Measurements from ENCODE around the gene STRN3. TPM values are rescaled to one million over a fixed set of nuclear protein-coding genes. Genes with fewer than 3 reads are reported as not detected.
A peak's percentile ranks its signal among the peaks of the same experiment; 100 is the strongest.
"Not testable (repeated sequence)": the region's sequence is repeated elsewhere in the genome, so short reads cannot be mapped to it uniquely, and the experiment has no call there.

Gene STRN3
- total RNA-seq, 1 experiment from 2014 or later = 29.6 TPM

DNA sequence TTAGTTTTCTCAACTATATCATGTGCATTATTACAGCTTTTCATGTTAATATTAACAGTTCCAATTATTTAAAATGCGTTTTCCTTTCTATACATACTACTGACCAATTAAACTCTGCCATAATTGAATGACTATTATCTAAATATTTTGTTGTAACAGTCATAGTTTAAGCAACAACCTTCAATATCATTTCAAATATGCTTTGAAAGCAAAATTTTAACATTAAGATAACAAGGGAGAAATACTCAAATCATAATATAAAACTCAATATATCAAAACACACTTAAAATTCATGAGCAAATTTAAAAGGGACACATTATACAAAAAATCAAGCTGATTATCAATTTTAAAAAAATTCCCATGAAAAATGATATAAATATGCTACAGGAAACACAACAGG is 111.4 kb downstream of the STRN3 start:
- no peak for DNase-seq (ENCODE audit: low read depth)

DNA sequence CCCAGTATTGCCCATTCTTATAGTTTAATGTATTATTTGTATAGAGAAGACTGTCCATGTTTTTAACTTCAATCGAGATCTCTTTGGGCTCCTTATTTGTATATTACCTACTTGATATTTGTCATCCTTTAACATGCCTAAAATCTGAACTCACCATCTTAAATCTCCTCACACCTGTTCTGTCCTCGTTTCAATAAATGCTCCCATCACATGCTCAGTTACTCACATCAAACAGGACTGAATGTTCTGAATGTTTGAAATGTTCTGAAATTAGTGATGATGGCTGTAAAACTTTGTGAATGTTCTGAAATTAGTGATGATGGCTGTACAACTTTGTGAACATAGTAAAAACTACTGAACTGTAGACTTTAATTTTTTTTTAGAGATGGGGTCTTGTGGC is 117.4 kb downstream of the STRN3 start:
- no peak for DNase-seq (ENCODE audit: low read depth)

DNA sequence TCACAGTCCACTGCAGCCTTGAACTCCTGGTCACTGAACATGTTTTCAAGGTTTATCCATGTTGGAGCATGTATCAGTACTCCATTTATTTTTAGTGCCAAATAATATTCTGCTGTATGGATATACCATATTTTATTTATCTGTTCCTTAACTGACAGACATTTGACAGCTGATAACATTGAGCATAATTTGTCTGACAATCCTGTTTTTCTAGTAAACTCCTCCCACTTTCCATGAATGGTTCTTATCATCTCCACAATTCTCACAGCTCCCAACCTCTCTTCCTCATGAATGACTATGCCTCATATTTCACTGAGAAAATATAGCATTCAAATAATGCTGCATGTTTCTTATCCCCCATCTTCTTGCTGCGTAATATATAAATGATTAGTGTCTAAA is 118.5 kb downstream of the STRN3 start:
- DNase-seq (ENCODE audit: low read depth) = no peak

DNA sequence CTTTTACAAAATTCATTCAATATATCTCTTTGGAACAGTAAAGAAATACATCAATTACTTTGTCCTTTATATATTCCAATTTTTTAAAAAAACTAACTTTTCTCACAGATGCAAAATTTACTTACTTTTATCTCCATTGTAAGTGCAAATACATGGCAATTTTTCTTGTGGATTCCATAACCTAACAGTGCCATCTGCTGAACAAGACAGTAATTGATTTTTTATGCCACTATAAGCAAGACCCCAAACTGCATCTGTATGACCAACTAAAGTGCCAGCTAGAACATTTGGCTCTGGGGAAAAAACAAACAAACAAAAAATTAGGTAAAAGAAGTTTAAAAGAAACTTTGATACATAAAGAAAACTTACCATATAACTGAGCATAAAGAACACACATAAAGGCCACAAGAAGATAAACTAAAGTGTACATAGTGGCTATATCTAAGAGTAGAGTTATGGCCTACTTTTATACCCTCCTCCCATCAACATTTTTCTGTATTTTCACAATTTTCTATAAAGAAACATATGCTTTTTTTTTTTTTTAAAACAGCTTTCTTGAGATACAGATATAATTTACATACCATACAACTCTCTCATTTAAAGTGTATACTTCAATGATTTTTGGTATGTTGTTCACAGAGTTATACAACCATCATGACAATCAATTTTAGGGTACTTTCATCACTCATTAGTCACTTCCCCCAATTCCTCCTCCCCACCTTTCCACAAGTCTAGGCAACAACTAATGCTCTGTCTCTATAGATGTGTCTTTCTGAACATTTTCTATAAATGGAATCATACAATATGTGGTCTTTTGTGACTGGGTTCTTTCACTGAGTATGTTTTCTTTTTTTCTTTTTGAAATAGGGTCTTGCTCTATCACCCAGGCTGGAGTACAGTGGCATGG is 119.2 kb downstream of the STRN3 start:
- DNase-seq (ENCODE audit: low read depth) = peak; percentile 11

DNA sequence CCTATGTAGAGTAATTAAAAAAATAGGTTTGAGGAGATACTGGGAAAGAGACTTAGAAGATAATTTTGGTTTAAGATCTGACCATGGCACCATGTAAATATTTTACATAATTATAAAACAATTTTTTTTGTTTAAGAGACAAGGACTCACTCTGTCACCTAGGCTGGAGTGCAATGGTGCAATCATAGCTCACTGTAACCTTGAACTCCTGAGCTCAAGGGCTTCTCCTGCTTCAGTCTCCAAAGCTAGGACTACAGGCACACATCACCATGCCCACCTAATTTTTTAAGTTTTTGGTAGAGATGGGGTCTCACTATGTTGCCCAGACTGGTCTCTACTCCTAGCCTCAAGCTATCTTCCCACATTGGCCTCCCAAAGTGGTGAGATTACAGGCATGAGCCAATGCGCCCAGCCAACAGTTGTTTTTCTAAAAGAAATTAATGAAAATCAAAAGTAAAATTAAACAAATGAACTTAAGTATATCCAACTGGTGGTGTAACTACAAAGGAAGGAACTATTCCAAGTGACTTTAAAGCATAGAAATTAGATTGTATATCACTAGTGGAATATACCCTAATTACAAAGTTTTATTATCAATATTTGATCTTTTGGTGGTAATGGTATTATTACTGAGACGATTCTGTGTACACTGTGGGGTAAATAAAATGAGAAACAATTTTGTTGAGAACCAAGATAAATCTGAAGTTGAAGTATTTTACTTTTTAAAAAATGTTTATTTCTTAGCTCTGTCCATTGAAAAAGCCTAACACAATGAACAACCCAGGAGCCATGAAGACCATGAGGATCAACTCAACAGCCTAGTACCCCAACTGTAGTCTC is 122.7 kb downstream of the STRN3 start:
- DNase-seq (ENCODE audit: low read depth) = no peak

DNA sequence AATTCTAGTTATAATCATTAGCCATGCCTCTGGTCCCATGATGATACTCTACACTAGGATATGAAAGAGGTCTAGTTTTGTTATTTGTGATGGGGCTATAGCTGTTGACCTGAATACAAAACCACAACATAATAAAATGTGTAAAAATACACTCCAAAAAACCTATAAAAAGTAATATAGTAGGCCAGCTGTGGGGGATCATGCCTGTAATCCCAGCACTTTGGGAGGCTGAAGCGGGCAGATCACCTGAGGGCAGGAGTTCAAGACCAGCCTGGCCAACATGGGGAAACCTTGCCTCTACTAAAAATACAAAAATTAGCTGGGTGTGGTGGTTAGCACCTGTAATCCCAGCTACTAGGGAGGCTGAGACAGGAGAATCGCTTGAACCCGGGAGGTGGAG is 129.1 kb downstream of the STRN3 start:
- not testable (repeated sequence) for DNase-seq (ENCODE audit: low read depth)

DNA sequence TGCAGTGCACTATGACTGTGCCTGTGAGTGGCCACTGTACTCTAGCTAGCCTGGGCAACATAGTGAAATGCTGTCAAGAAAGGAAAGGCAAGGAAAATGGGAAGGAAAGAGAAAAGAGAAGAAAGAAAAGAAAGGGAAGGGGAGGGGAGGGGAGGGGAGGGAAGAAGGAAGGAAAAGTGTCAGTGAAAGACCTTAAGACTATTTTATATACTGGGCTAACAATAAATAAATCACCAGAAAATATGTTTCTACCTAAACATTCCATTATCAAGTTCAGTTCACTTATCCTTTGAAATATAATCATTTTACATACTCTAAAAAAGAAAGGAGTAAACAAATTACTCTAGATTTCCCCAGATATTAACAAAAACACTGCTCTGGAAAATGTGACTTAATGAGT is 129.7 kb downstream of the STRN3 start:
- DNase-seq (ENCODE audit: low read depth) = no peak

DNA sequence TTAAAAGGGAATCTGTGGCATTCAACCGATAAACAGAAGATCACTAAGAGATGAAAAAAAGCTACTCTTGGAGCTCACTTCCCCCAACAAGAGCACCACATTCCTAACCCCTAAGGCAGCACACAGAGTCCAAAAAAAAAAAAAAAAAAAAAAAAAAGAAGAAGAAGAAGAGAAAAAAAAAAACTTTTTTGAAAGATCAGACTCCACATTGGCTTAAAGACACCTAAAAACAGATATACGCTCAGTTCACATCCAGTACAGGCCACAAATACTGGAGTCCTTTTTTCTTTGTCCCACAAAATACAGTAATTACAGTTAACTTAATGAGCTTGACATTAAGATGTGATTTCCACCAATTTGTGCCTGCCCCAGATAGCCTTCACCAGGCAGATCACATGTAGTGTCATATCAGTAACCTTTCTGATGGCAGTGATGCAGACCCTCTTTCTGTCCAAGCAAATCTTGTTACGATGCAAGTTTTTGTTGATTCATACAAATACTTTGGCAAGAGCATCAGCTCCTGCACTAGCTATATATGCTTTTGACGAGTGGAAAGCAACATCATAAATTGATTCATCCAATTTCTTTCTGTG is 131.2 kb downstream of the STRN3 start:
- DNase-seq (ENCODE audit: low read depth) = no peak

DNA sequence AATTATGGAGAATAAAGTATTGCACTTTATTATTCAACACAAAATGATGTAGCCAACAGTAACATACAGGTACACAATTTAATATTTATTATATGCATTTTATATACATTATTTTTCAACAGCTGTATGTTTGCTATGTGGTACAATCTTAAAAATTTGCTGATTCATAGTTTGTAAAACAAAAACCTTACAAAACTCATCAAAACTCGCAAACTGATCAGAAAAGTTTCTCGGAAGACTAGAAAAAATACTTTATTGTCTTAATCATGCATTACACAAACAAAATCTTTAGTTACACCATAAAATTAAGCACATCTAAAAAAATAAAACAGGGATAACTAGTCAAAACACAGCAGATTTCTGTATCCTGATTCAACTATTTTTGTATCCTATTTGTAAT is 132.4 kb downstream of the STRN3 start:
- DNase-seq (ENCODE audit: low read depth) = no peak

DNA sequence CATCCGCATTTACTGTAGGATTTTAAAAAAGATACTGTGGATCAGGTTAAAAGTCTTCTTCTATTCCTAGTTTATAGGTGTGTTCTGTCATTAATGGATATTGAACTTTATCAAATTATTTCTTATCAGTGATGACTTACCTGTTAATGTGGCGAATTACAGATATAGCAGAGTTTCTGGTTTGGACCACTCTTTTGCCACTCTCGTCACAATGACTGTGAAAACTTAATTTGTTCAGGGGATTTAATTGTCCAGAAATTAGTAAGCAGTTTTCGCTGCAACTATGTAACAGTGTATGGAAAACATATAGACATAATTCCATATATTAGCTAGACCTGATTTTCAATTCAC is 137.0 kb downstream of the STRN3 start:
- DNase-seq (ENCODE audit: low read depth) = no peak

DNA sequence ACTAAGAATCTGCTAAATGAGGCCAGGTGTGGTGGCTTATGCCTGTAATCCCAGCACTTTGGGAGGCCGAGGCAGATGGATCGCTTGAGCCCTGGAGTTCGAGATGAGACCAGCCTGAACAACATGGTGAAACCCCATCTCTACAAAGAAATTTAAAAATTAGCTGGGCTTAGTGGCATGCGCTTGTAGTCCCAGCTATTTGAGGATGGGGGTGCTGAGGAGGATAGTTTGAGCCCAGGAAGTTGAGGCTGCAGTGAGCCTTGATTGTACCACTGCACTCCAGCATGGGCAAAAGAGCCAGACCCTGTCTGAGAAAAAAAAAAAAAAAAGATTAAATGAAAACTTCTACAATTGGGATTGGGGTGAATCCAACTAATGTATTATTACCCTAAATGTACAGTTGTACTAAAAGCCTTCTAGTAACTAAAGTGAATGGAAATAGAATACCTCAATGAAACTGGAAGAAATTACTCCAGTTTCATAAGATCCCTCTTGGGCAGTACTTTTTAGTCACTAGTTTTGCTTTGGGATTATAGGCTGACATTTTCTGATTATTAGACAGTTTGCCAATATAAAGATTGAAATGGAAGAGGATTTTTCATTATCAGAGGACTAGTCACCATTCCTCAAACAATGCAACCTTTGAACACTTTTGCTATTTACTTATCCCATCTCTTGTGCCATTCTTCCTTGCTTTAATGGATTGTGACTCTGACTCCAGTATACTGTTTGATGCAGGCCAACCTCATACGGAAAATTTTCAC is 137.5 kb downstream of the STRN3 start:
- DNase-seq (ENCODE audit: low read depth) = no peak

DNA sequence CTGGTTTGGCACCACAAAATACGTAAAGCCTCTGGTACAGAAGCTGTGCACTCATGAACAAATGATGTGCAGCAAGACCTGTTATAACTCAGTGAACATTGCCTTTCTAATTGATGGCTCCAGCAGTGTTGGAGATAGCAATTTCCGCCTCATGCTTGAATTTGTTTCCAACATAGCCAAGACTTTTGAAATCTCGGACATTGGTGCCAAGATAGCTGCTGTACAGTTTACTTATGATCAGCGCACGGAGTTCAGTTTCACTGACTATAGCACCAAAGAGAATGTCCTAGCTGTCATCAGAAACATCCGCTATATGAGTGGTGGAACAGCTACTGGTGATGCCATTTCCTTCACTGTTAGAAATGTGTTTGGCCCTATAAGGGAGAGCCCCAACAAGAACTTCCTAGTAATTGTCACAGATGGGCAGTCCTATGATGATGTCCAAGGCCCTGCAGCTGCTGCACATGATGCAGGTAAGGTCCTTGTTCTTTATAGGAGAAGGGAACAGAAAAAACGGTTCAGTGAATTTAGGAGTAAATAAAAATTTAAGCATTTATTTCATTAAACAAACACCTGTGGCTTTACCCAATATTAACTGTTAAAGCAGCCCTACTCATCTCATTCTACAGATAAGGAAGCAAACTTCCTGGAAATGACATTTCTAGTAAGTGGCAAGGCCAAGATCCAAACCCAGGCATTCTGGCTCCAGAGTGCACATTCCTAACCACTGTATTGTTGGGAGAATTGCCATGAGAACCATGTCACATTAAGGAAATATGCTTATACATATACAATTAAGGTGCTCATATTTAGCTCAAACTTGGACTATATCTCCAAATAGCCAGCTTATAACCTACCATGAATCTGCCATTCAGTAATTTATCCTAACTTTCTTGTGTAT is 140.1 kb downstream of the STRN3 start:
- DNase-seq (ENCODE audit: low read depth) = no peak

DNA sequence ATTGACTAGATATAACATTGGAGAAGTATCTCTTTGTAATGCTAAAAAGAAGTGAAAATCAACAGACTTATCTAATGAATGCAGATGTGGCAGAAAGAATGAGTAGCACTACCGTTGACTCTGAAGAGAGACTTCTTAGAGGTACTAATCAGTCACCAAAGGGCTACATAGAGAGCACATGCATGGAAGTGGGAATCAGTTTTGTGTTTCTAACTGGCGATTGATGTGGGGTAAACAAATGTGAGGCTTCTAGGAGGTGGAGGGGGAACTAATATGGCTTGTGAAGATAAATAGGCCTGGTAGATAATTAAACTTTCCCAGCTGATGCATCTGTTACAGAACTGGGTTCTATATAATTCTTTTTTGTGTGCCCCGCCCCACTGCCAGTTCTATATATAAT is 141.3 kb downstream of the STRN3 start:
- DNase-seq (ENCODE audit: low read depth) = no peak

DNA sequence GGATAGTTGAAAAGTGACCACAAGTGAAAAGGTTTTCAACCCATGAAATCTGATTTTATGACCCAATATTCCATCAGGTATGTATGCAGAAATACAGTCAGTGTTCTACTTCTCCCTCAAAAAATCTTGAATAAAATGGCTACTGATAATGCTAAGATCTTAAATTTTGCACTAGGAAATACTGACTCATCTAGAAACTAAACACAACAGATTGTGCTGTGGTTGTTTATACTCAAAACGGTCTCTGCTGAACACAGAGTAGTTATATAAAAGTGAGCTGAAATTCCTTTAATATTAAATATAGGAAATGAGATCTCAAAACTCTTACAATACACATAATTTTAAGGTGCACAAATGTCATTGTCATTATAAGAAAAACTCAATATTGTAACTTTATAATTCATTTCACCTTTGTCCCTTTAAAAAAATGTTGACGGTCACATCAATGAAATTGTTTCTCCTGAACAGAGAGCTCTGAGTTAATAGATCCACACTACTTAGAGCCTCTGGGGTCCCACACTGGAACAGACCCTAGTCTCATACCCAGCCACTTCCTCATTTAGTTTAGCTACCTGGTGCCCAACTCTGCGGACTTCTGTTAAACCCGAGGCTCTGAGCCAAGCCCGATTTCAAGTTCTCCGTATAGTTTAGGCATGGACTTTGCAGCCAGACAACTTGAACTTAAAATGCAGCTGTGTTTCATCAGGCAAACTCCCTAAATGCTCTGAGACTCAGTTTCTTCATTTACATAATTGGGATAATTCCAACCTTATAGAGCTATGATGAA is 142.5 kb downstream of the STRN3 start:
- peak; percentile 7 for DNase-seq (ENCODE audit: low read depth)

DNA sequence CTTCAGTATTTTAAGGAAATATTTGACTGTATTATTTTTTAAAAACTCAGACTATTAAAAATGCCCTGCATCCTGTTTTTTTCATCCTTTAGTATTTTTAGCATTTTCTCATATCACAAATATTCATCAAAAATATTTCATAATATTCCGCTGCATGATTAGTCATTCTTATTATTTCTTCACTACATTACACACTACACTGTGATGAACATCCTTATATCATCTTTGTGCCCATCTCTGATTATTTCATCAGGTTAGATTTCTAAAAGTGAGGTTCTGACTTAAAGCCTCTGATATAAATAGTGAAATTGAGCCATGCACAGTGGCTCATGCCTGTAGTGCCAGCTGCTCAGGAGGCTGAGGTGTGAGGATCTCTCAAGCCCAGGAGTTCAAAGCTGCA is 143.7 kb downstream of the STRN3 start:
- DNase-seq (ENCODE audit: low read depth) = no peak

DNA sequence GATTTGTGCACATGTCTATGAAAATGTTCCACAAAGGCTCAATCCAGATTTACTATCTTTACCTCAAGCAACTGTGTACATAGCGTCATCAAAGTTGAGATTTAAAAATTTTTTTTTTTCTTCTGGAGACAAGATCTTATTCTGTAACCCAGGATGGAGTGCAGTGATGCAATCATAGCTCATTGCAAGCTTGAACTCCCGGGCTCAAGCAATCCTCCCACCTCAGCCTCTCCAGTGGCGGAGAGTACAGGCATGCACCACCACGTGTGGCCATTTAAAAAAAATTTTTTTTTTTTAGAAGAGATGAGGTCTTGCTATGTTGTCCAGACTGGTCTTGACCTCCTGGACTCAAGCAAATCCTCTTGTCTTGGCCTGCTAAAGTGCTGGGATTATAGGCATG is 149.5 kb downstream of the STRN3 start:
- no peak for DNase-seq (ENCODE audit: low read depth)

DNA sequence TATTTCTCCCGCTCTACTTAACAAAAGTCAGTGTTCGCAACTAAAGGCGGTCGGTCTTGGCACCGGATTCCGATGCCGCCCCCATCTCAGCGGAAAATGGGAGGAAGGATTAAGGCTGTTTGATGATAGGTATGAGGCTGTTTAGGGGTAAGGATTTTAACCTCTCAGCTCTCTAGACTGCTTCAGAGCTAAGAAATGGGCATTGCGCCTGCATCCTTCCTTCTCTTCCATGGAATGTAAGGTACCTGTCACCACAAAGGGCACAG is 150.5 kb downstream of the STRN3 start:
- DNase-seq (ENCODE audit: low read depth) = no peak

DNA sequence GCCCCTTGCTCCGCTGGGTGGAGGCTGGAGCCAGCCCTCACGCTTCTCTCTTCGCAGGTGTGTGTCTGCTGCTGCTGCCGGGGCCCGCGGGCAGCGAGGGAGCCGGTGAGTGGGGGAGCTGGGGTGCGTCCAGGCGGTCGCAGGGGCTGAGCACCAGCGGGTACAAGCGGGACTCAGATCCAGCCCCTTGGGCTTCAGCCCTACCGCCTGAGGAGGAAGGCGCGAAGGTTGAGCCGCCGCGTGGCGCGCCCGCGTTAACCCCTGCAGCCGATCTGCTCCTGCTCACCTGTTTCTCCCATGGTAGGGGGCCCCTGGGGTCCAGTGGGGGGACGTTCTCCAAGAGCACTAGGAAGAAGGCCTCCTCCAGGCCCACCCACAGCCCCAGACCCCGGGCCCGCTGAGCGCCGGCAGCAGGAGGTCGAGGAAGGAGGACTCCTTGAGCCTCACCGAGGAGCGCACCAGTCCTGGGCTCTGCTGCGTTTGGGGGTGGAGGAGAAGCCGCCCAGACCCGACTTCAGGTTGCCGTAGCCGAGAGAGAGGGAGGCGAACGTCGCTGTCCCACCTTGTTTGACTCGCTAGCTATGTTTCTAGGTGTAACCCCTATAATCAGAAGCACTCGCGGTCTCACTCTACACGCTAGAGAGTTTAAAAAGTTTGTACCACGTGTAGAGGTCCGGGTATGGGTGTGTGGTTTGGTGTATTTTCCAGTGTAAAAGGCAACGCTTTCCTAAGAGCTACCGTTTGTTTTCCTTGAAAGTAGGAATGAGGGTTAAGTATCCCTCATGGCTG is 151.0 kb downstream of the STRN3 start:
- no peak for DNase-seq (ENCODE audit: low read depth)

All from M059J (cell line).